GM13977 (cell line): Measurements from ENCODE around the gene ACTL10.

Source experiments
- DNase-seq: peaks from one replicate; pipeline ENCODE4 v3.0.0; 2012; ENCODE audit warnings: low spot score
- CTCF ChIP-seq: IDR thresholded peaks from 2 replicates; pipeline ENCODE4 v1.5.1; 2012; ENCODE audit warnings: mild to moderate bottlenecking, control low read depth; ENCODE audit not compliant: insufficient read depth; ENCODE audit errors: extremely low read depth, missing control alignments
- in situ Hi-C: fragments of 300-500 bp; cut with MboI; formaldehyde crosslinking; loops from one replicate; pipeline ENCODE4 v1.12.0; 2022; ENCODE audit warnings: low sequenced_read_pairs, low pct_unique_long_range_greater_than_20kb, mixed read lengths, inconsistent platforms; ENCODE audit not compliant: unreplicated experiment

The ACTL10 gene

GRCh38 chr20:33666293-33667244, at the start of gene ACTL10:
Gene ACTL10 (plus strand): TSS chr20:33666943. CDS start chr20:33667498, 555 bp downstream.
- peak; percentile 10 for TF ChIP-seq CTCF
- in situ Hi-C loops = no loop called here
- DNase-seq = peak; percentile 97

- no peak for DNase-seq
- TF ChIP-seq CTCF = no peak
- in situ Hi-C loops = no loop called here
These were observed 44.9 kb upstream of the ACTL10 start for GRCh38 chr20:33621717-33622400.

- no peak for DNase-seq
- in situ Hi-C loops = no loop called here
- no peak for TF ChIP-seq CTCF
These were observed 43.9 kb upstream of the ACTL10 start for GRCh38 chr20:33622705-33623365.

- DNase-seq = no peak
- no peak for TF ChIP-seq CTCF
- in situ Hi-C loops = no loop called here
These were observed 42.3 kb upstream of the ACTL10 start for GRCh38 chr20:33624399-33624798.

GRCh38 chr20:33626190-33626589, 40.6 kb upstream of the ACTL10 start:
- in situ Hi-C loops = no loop called here
- no peak for TF ChIP-seq CTCF
- DNase-seq = no peak

GRCh38 chr20:33627577-33628216, 39.0 kb upstream of the ACTL10 start:
- no peak for DNase-seq
- TF ChIP-seq CTCF = no peak
- in situ Hi-C loops = no loop called here
